GM12891 (cell line): Measurements from ENCODE around the gene CMIP.

Experiments used
- DNase-seq: peaks from one replicate; pipeline ENCODE4 v3.0.0; 2011; ENCODE audit warnings: low spot score; ENCODE audit not compliant: insufficient read length
- FAIRE-seq: peaks from 2 replicates; lab custom pipeline; 2011; peaks lifted over from hg19 to GRCh38; lab: Jason Lieb, UNC
- PAX5 ChIP-seq: IDR thresholded peaks from 2 replicates; pipeline ENCODE4 v1.6.1; 2011; ENCODE audit warnings: low read length, moderate library complexity, mild to moderate bottlenecking; ENCODE audit not compliant: insufficient read depth, severe bottlenecking
- POLR2A ChIP-seq: IDR thresholded peaks from 2 replicates; pipeline ENCODE4 v1.6.1; 2011; ENCODE audit warnings: low read depth, low read length, control low read depth
- POLR2AphosphoS5 ChIP-seq: IDR thresholded peaks from 2 replicates; pipeline ENCODE4 v1.6.1; 2011; ENCODE audit warnings: low read depth, low read length, control low read depth
- POU2F2 ChIP-seq: IDR thresholded peaks from 2 replicates; pipeline ENCODE4 v1.6.1; 2011; ENCODE audit warnings: low read depth, mild to moderate bottlenecking, control low read depth, low read length, moderate library complexity
- SPI1 ChIP-seq: IDR thresholded peaks from 2 replicates; pipeline ENCODE4 v1.6.1; 2011; ENCODE audit warnings: low read depth, low read length, control low read depth
- TAF1 ChIP-seq: IDR thresholded peaks from 2 replicates; pipeline ENCODE4 v1.6.1; 2011; ENCODE audit warnings: low read depth, low read length, control low read depth

Gene CMIP

GRCh38 chr16:81537721-81538561, 93.3 kb downstream of the CMIP start:
- TF ChIP-seq POLR2AphosphoS5: no peak
- TF ChIP-seq SPI1: no peak
- TF ChIP-seq POLR2A: no peak
- no peak for TF ChIP-seq PAX5
- TF ChIP-seq TAF1: no peak
- TF ChIP-seq POU2F2: no peak
- FAIRE-seq: no peak
- no peak for DNase-seq

GRCh38 chr16:81539009-81539758, 94.6 kb downstream of the CMIP start:
- no peak for FAIRE-seq
- no peak for DNase-seq
- TF ChIP-seq PAX5 (no peak), SPI1 (no peak), POLR2A (no peak), POU2F2 (no peak), POLR2AphosphoS5 (no peak), TAF1 (no peak)

- TF ChIP-seq PAX5 (no peak), POU2F2 (no peak), TAF1 (no peak), POLR2A (no peak), POLR2AphosphoS5 (no peak), SPI1 (no peak)
- DNase-seq: no peak
- no peak for FAIRE-seq
Measured at GRCh38 chr16:81539759-81540472, 95.3 kb downstream of the CMIP start.

GRCh38 chr16:81541314-81541713, 96.7 kb downstream of the CMIP start:
- DNase-seq: no peak
- TF ChIP-seq PAX5 (no peak), POLR2A (no peak), SPI1 (no peak), POLR2AphosphoS5 (no peak)
- FAIRE-seq: no peak

- DNase-seq: no peak
- FAIRE-seq: no peak
- TF ChIP-seq POLR2A (no peak), POLR2AphosphoS5 (no peak), TAF1 (no peak), POU2F2 (no peak), SPI1 (no peak), PAX5 (no peak)
Measured at GRCh38 chr16:81542609-81543570, 98.3 kb downstream of the CMIP start.

- FAIRE-seq (no peak), DNase-seq (no peak)
- no peak for TF ChIP-seq TAF1
- no peak for TF ChIP-seq SPI1
- TF ChIP-seq POU2F2: no peak
Measured at GRCh38 chr16:81543571-81543970, 99.0 kb downstream of the CMIP start.

- FAIRE-seq: no peak
- no peak for DNase-seq
- TF ChIP-seq POU2F2 (no peak), POLR2AphosphoS5 (no peak), SPI1 (no peak), POLR2A (no peak), TAF1 (no peak), PAX5 (no peak)
Measured at GRCh38 chr16:81544261-81544660, 99.7 kb downstream of the CMIP start.

GRCh38 chr16:81544700-81545271, 100.2 kb downstream of the CMIP start:
- DNase-seq (no peak), FAIRE-seq (peak; percentile 83)
- TF ChIP-seq POLR2A (no peak), SPI1 (no peak), POU2F2 (no peak), POLR2AphosphoS5 (no peak), TAF1 (no peak), PAX5 (no peak)
